GM21526 (cell line): Measurements from ENCODE around the gene ZNF213.

ENCODE experiments used
- ATAC-seq: cut with Tn5 transposase; IDR thresholded peaks from one replicate; pipeline ENCODE4 v1.9.1; 2021; ENCODE audit warnings: moderate library complexity; ENCODE audit not compliant: unreplicated experiment, low FRiP score

The ZNF213 gene

GRCh38 chr16:3188675-3188924 lies 53.8 kb downstream of the ZNF213 start:
- ATAC-seq = no peak

GRCh38 chr16:3188925-3189825 lies 54.3 kb downstream of the ZNF213 start:
- no peak for ATAC-seq

DNA sequence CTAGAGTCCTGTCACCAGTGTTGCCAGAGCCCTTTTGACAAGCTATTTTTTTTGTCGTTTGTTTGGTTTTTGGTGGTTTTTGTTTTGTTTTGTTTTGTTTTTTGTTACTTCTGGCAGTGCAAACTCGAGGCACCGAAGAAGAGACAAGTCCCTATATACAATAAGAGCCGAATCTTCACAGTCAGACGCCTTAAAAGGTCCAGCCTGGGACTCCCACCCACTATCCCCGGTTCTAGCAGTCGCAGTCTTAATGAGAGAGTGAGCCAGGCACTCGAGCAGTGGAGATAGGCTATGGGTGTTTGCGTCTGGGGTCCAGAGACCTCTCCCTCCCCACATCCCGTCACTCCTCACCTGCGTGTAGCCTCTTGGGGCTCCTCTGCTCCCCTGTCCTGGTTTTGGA lies 55.0 kb downstream of the ZNF213 start:
- ATAC-seq = no peak

- ATAC-seq = no peak
Measured at GRCh38 chr16:3190949-3191353, 56.1 kb downstream of the ZNF213 start.
